T-helper 9 cell (primary cell): ENCODE results near the gene ETS1.
A peak's percentile ranks its signal among the peaks of the same experiment; 100 is the strongest.

ENCODE experiments used
- DNase-seq: peaks from one replicate; pipeline ENCODE4 v3.0.0-alpha.2; 2020

Gene ETS1

DNA sequence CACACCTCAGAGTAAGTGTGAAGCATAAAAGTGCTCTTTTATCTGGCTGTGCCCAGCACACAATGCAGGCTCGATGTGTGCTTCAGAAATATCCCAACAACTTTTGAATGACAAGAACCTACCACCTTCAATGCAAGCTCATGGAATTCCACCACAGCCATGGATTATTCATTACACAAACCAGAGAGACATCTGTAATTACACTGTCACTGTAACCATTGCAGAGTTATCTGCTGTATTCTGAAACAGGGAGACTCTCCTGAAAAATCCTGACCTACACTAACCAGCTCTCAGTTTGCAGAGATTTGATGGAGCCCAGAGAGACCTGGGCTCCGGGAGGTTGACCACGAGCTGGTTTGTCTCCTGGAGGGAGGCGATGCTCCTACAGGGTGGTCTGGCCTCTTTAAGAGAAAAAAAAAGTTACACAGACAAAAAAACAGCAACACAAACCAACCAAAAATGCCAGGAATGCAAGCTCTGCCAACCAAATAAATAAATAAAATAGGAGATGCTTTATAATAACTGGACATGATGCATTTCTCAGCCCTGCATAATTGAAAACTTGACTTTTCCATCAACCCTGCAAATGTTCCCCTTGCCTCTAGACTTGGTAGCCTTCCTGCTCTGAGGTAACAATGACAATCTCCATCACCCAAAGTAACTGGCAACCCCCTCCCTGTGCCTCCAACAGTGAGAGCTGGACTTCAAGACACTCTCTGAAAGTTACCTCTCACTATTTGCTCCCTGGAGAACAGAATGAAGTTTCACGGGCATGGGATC lies 69.7 kb downstream of the ETS1 start:
- no peak for DNase-seq

DNA sequence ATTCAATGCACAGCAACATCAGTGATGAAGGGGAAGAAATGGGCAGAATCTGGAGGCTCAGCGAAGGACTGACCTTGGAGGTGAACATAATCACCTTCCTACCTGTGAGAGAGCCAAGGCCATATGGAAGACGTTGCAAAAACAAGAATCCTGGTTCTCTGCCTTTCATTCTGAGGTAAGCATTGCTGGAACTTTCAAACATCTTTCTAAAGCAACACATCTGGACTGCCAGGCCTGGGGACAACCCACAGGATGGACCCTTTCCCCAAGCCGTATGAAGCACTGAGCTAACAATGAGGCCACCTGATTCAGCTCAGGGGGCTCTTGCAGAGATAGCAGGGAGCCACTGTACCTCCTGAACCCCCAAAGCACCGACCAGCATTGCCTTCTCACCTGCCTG lies 70.5 kb downstream of the ETS1 start:
- no peak for DNase-seq

GRCh38 chr11:128515826-128516778 lies 71.3 kb downstream of the ETS1 start:
- DNase-seq: no peak

GRCh38 chr11:128515086-128515485 lies 72.3 kb downstream of the ETS1 start:
- DNase-seq: no peak

DNA sequence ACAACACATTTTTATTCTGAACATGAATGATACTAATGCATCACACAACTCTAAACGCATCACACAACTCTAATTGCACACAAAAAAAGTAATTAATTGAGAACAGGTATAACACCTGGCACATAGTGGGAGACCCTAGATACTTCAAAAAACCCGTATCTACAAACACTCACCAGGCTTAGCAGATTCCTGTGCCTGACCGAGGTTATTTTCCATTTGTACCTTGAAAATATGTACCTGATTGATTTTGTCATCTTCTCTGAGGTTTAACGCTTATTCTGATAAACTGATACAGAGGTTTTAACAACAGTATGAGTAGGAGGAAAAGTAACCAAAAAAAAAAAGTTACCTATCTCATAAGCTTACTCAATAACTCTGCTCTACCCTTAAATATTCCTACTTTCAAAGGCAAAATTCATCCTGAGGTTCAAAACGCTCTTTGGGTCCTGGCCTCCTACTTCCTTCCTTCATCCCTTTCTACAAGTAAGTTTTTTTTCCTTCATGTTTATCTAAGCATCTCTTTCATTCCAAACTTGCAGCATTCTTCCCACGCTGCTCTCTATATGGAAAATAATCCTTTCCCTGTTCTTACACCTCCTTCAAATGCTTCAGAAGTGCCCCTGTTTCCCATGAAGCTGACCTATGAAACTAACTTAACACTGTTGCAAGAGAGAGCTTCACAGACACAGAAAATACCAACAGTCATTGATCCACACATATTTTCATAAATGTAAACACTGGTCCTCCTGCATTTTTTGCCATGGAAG lies 73.3 kb downstream of the ETS1 start:
- no peak for DNase-seq

- DNase-seq: peak; percentile 50
Measured at GRCh38 chr11:128512474-128512996, 74.8 kb downstream of the ETS1 start.

DNA sequence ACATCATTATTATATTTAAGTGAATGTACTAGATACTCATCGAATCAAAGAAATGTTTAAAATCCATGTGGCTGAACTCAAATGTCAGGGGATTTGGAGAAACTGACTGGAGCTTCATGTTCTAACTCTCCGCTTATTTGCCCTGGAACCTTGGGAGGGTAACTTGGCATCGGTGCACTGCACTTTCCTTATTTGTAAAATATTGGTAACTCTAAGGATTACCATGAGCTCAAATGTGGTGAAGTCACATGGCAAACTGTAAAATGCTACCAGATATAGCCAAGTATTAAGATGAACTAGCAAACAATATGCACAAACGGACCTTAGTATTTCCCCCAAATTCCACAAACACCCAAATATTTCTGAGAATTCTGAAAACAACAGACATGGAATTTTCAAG lies 75.6 kb downstream of the ETS1 start:
- DNase-seq: no peak

- no peak for DNase-seq
Measured at GRCh38 chr11:128509621-128510389, 77.6 kb downstream of the ETS1 start.

DNA sequence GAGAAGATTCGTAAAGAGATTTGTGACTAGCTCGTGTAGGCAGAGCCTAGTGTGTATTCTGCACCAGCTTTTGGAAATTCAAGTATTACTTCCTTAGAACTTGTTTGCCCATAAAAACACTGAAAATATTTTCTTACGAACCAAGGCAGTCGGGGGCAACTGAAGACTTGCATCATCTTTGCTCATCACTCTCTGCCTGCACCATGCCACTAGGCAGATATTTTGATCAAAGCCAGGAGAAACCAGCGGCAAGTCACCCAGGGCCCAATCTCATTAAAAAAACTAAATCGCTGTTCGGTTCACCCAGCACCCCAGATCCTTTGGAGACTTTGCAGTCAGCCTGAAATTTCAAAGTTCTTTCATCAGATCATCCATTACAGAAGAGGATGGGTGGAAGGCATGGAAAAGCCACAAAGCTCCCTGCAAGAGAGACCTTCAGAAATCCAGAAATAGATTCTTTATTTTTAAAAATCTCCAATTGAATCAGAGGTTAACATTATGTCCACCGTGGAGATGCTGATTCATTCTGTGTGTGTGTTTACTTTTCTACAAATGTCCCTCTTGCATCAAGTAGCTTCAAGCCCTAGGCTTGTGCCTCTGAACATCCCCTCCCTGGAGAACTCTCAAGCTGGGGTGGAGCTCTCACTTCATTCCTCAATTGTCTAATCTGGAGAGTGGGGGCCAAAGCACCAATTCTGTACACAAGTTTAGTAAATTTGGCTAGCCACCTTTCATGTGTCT lies 78.4 kb downstream of the ETS1 start:
- DNase-seq: no peak

- DNase-seq: no peak
Measured at GRCh38 chr11:128507936-128508335, 79.4 kb downstream of the ETS1 start.

- DNase-seq: no peak
Measured at GRCh38 chr11:128506999-128507611, 80.3 kb downstream of the ETS1 start.

DNA sequence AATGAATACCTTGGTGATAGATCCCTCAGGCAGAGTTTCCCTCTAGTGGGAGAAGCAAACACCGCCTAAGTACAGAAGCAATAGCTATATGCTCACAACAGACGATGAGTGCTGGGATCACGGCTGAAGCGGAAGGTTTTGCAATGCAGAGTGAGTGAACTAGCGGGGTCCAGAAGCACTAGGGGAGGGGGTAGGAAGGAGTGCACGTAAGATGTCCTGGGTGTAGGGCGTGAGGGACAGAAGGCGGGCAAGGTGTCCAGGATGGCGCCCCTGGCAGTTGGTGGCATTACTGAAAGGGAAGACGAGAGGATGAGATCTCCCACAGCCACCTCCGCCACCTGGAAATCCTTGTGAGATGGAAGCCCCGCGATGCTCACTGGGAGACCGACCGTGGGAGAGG lies 81.0 kb downstream of the ETS1 start:
- DNase-seq: no peak

DNA sequence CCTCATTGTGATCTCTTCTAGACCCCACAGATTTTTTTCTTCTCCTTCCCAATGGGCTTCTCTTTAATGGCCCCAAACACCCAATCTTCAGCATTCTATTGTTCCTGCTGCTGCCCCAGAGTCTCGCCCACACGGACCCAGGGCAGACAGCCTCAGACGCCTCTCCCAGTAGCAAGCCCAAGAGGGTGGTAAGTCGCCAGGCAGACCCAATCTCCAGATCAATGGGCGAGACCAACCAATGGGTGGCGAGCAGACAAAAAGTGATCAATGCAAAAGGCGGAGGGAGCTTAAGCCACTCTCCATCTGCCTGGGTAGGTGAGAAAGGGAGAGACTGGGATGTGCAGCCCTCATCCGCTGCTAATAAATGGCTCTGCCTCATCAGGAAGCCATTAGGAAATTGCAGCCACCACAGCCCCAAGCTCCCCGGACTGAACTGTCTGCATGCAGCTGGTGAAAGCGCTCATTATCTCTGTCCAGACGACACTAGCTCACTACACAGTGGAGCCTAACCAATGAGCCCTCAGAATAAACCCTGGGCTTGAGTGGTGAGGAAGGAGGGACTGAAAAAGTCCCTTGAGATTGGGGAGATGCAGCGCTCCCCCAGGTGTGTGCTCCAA lies 81.8 kb downstream of the ETS1 start:
- no peak for DNase-seq

DNA sequence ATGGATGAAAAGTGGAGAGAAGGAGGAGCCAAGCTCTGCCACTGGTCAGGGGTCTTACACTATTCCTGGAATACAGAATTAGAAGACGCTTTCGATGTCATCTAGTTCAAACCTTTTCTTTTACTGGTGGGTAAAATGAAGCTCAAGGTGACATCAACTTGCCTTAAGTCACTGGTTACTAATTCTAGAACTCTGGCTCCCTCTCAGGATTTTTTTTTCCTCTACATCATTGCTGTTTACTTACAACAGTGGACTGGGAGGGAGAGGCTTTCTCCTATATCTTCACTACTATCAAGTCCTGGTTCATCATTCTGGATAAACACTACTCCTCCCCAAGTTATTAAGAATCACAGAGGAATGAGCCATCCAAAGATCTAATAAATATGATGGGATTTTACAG lies 82.9 kb downstream of the ETS1 start:
- DNase-seq: no peak

DNA sequence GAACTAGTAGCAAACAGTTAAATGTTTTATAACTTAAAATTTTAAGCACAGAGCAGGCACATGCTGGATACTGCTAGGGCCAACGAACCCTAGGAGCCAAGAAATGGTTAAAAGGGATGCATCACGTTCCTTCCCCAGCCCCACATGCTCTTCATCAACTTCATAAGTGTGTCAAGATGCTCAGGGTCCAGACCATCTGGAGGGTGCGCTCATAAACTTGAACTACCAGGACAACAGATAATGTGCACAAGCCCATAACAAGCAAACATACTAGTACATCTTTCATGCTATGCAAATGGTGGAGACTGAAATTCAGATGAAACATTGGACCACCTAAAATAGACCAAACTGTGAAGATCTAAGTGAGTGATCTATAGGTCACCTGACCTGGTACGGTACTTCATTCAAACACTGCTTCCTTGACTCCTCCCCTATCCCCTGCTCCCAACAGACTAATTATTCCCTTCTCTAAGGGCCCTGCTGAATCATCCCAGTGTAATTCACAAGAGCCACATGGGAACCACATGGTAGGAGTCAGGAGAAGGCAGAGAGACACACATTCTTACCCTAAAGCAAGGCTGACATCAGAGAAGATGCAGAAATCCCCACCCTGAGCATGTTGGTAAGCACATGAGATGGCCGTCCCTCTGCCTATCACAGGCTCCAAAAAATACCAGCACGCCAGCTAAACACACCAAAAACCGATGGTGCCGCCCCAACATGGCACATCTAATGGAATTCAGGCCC lies 83.9 kb downstream of the ETS1 start:
- DNase-seq: peak; percentile 39

DNA sequence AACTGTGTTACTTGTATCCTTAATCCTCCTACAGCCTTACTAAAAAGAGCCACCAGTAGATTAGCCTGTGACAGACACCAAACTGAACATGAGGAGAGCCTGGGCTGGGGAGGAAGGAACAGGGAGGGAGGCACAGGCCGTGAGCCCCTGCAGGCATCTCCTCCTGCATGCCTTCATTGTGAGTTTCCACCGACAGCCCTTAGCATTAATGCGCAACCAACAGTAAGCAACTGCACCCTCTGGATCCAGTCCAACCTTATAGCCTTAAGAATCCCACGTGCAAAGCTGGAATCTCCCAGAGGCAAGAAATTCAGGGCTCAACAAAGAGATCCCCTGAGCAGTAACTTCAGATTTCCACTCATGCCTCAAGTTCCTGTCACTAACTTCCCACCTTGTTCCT lies 84.6 kb downstream of the ETS1 start:
- no peak for DNase-seq

DNA sequence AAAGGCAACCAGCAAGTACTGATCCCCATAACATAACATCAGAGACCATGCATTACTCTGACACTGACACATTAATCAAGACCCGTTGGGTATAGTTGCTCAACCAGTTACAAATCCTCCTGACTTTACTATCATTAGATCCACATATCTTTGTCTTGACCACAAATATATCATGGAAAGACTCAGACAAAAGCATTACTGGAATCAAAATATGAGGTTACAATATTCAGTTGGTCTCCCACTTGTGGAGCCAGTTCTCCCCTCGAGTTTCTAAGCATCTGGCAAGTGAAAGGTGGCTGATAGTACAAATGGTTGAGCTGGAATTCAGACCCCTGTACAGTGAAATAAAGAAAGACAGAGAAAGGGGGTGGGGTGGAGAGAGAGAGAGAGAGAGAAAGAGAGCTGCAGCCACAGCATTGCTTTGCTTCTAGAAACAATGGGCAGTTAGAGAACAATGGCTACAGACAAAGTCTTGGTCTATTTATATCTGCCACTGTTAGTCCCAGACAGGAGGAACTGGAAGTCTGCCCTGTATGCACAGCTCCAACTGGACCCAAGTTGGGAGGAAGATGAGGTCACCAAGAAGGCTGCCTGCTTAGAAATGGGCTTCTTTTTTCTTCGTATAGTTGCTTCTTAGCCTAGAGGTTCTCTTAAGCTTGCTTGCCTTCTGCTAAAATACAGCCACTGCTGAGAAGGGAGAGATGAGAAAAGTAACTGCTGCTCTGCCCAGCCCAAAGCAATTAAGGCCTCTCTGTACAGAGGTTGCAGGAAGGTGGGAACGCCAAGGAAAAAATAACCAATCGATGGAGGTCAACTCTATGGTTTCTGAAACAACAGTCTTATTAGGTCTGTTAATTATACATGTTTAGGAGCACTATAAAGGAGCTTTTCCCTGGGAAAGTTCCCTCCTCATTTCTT lies 85.5 kb downstream of the ETS1 start:
- DNase-seq: no peak

- no peak for DNase-seq
Measured at GRCh38 chr11:128501008-128501407, 86.3 kb downstream of the ETS1 start.

DNA sequence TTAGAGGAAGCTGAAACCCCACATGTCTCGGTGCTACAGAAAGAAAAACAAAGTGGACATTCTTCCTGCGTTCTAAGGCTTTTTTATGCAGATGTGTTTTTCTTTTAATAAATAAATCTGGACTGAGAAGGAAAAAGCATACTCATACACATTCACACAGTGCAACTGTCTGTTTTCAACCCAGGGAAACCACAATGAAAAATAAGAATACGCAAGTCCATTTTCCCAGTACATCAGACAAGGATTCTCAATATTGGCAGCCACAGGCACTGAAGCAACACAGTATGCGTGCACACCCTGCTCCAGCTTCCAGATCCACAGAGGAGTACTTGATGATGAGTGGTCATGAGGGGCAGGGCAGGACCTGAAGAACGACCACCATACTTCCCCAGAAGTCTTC lies 86.9 kb downstream of the ETS1 start:
- DNase-seq: no peak
